GM23338 (cell line): Measurements from ENCODE around the gene TSPYL2. TPM values are rescaled to one million over a fixed set of nuclear protein-coding genes. Genes with fewer than 3 reads are reported as not detected.

Source experiments
- ATAC-seq: fragments of 200-7000 bp; cut with Tn5 transposase; 3 replicates; pipeline ENCODE4 v1.9.1; 2020
- DNase-seq: peaks from one replicate; pipeline ENCODE4 v3.0.0-alpha.2; 2015; ENCODE audit warnings: low spot score
- H2AFZ ChIP-seq: fragments of 200-600 bp; sonication (generic); 2 replicates; pipeline ENCODE4 v1.8.0; 2016; ENCODE audit warnings: antibody characterized with exemption, mild to moderate bottlenecking, moderate library complexity
- H3F3A ChIP-seq: fragments of 200-600 bp; sonication (generic); replicated peaks from 2 replicates; pipeline ENCODE4 v1.8.0; 2017; ENCODE audit warnings: antibody characterized with exemption, mixed run types, low read depth
- H3K27ac ChIP-seq: fragments of 200-600 bp; sonication (generic); 2 replicates; pipeline ENCODE4 v1.6.1; 2016; ENCODE audit warnings: low read depth
- H3K27me3 ChIP-seq: fragments of 200-600 bp; sonication (generic); 2 replicates; pipeline ENCODE4 v1.8.0; 2016; ENCODE audit warnings: mild to moderate bottlenecking, mixed run types, moderate library complexity; ENCODE audit not compliant: insufficient read depth
- H3K36me3 ChIP-seq: fragments of 200-600 bp; sonication (generic); 2 replicates; pipeline ENCODE4 v1.8.0; 2016; ENCODE audit warnings: mild to moderate bottlenecking; ENCODE audit not compliant: insufficient read depth
- H3K4me1 ChIP-seq: fragments of 200-600 bp; sonication (generic); 2 replicates; pipeline ENCODE4 v1.8.0; 2016; ENCODE audit warnings: mild to moderate bottlenecking, moderate library complexity; ENCODE audit not compliant: insufficient read depth
- H3K4me2 ChIP-seq: fragments of 200-600 bp; sonication (generic); 2 replicates; pipeline ENCODE4 v1.7.1; 2017; ENCODE audit warnings: mixed run types
- H3K4me3 ChIP-seq: fragments of 200-600 bp; sonication (generic); 2 replicates; pipeline ENCODE4 v1.6.1; 2016; ENCODE audit warnings: mixed run types
- H3K79me2 ChIP-seq: fragments of 200-600 bp; sonication (generic); replicated peaks from 2 replicates; pipeline ENCODE4 v1.8.0; 2017; ENCODE audit warnings: mild to moderate bottlenecking; ENCODE audit not compliant: insufficient read depth
- H3K9me2 ChIP-seq: fragments of 200-600 bp; sonication (generic); 2 replicates; pipeline ENCODE4 v1.8.0; 2017; ENCODE audit not compliant: insufficient read depth
- H4K20me1 ChIP-seq: fragments of 200-600 bp; sonication (generic); replicated peaks from 2 replicates; pipeline ENCODE4 v1.8.0; 2017; ENCODE audit warnings: mild to moderate bottlenecking; ENCODE audit not compliant: insufficient read depth
- H3K27ac Mint-ChIP-seq: 2 replicates; pipeline ENCODE4 v1.8.0; 2020; ENCODE audit warnings: inconsistent platforms, mild to moderate bottlenecking, moderate library complexity, mixed read lengths
- H3K27me3 Mint-ChIP-seq: 3 replicates; pipeline ENCODE4 v1.8.0; 2022; ENCODE audit warnings: low read depth, mild to moderate bottlenecking, moderate library complexity, mixed read lengths, inconsistent platforms; ENCODE audit not compliant: insufficient read depth, poor library complexity
- H3K36me3 Mint-ChIP-seq: 3 replicates; pipeline ENCODE4 v1.8.0; 2021; ENCODE audit warnings: low read depth, mild to moderate bottlenecking, inconsistent platforms, moderate library complexity, mixed read lengths
- H3K4me1 Mint-ChIP-seq: 3 replicates; pipeline ENCODE4 v1.8.0; 2020; ENCODE audit warnings: mild to moderate bottlenecking, inconsistent platforms, mixed read lengths
- H3K4me3 Mint-ChIP-seq: 3 replicates; pipeline ENCODE4 v1.8.0; 2021; ENCODE audit warnings: moderate library complexity, mild to moderate bottlenecking, inconsistent platforms, mixed read lengths
- H3K9me3 Mint-ChIP-seq: 3 replicates; pipeline ENCODE4 v1.8.0; 2020; ENCODE audit warnings: moderate library complexity, mild to moderate bottlenecking, inconsistent platforms, mixed read lengths
- EZH2 ChIP-seq: fragments of 200-600 bp; sonication (generic); IDR thresholded peaks from one replicate; pipeline ENCODE4 v1.8.0; 2017; ENCODE audit warnings: antibody characterized with exemption, mild to moderate bottlenecking, low read depth; ENCODE audit not compliant: unreplicated experiment
- EZH2phosphoT487 ChIP-seq: fragments of 200-600 bp; sonication (generic); IDR thresholded peaks from one replicate; pipeline ENCODE4 v1.8.1; 2018; ENCODE audit warnings: antibody characterized with exemption; ENCODE audit not compliant: unreplicated experiment
- JUNB ChIP-seq: IDR thresholded peaks from one replicate; pipeline ENCODE4 v1.6.1; 2016; ENCODE audit warnings: antibody characterized with exemption; ENCODE audit not compliant: unreplicated experiment
- NANOG ChIP-seq: IDR thresholded peaks from 2 replicates; pipeline ENCODE4 v1.6.1; 2016; ENCODE audit warnings: antibody characterized with exemption, borderline replicate concordance
- POLR2AphosphoS5 ChIP-seq: IDR thresholded peaks from 2 replicates; pipeline ENCODE4 v1.6.1; 2016; ENCODE audit warnings: antibody characterized with exemption, low read depth
- STAT1 ChIP-seq: IDR thresholded peaks from one replicate; pipeline ENCODE4 v1.6.1; 2016; ENCODE audit warnings: antibody characterized with exemption; ENCODE audit not compliant: unreplicated experiment
- ZNF114 ChIP-seq: fragments of 250-450 bp; sonication (Bioruptor Pico); IDR thresholded peaks from 2 replicates; pipeline ENCODE4 v1.5.0; 2020; ENCODE audit warnings: mild to moderate bottlenecking, moderate library complexity
- ZNF462 ChIP-seq: fragments of 250-450 bp; sonication (Bioruptor Pico); IDR thresholded peaks from 2 replicates; pipeline ENCODE4 v1.5.0; 2020; ENCODE audit warnings: mild to moderate bottlenecking, moderate library complexity
- polyA plus RNA-seq: library from polyadenylated mRNA; unstranded; fragments of >200 nt; fragmentation: Nextera tagmentation; extraction: Ambion mirVana; gene quantifications from 2 replicates; pipeline ENCODE4 v1.2.1, GENCODE V29; 2016
- total RNA-seq: library from RNA; depleted of rRNA; stranded (reverse); fragments of >200 nt; shearing (Covaris generic); gene quantifications from 2 replicates; pipeline ENCODE4 v1.2.3, GENCODE V29; 2014

TSPYL2 gene
- total and polyA plus RNA-seq, 2 experiments from 2014 or later = 13.4 TPM

GRCh38 chrX:53122013-53122412, 39.8 kb downstream of the TSPYL2 start:
- H3K36me3 Mint-ChIP-seq = peaks cover 6% of the 10 kb centered on the region; the same call in 1 of the 3 replicates
- Histone ChIP-seq H3K9me2 (no peaks in the 10 kb centered on the region), H3K27me3 (no peaks in the 10 kb centered on the region), H3K4me3 (no peak overlapping the region), H3K27ac (no peak overlapping the region), H3K4me1 (no peaks in the 10 kb centered on the region), H3K79me2 (no peaks in the 10 kb centered on the region), H3F3A (no peaks in the 10 kb centered on the region), H4K20me1 (no peaks in the 10 kb centered on the region), H3K36me3 (no peaks in the 10 kb centered on the region), H2AFZ (no peak overlapping the region), H3K4me2 (no peak overlapping the region)
- H3K9me3 Mint-ChIP-seq = peaks cover 4% of the 10 kb centered on the region; the same call in 2 of the 3 replicates
- no peak for ATAC-seq
- no peak overlapping the region for H3K27ac Mint-ChIP-seq
- H3K27me3 Mint-ChIP-seq = peaks cover 3% of the 10 kb centered on the region
- no peak overlapping the region for H3K4me3 Mint-ChIP-seq
- DNase-seq = no peak
- no peak for TF ChIP-seq ZNF462 (CRISPR knock-in tag)
- TF ChIP-seq POLR2AphosphoS5 = no peak
- no peak for TF ChIP-seq STAT1
- no peak for TF ChIP-seq ZNF114 (CRISPR knock-in tag)
- no peak for TF ChIP-seq EZH2
- TF ChIP-seq JUNB = no peak
- no peak for TF ChIP-seq NANOG
- TF ChIP-seq EZH2phosphoT487 = no peak
- H3K4me1 Mint-ChIP-seq = no peaks in the 10 kb centered on the region
